IPS-15b (cell line): ENCODE results near the gene KDM2B.

Experiments used
- H3K27me3 ChIP-seq: one replicate; pipeline ENCODE4 v1.6.1; 2013; ENCODE audit warnings: low read length; ENCODE audit not compliant: control insufficient read depth, insufficient read depth
- H3K36me3 ChIP-seq: one replicate; pipeline ENCODE4 v1.6.1; 2013; ENCODE audit warnings: low read length; ENCODE audit not compliant: control insufficient read depth, insufficient read depth
- H3K4me1 ChIP-seq: one replicate; pipeline ENCODE4 v1.6.1; 2013; ENCODE audit warnings: mild to moderate bottlenecking, low read length; ENCODE audit not compliant: control insufficient read depth, insufficient read depth
- H3K4me3 ChIP-seq: one replicate; pipeline ENCODE4 v1.5.1; 2013; ENCODE audit warnings: low read depth, low read length
- H3K9ac ChIP-seq: one replicate; pipeline ENCODE4 v1.6.1; 2013; ENCODE audit warnings: low read depth, mild to moderate bottlenecking, low read length
- H3K9me3 ChIP-seq: one replicate; pipeline ENCODE4 v1.6.1; 2013; ENCODE audit warnings: mild to moderate bottlenecking, low read length; ENCODE audit not compliant: control insufficient read depth, insufficient read depth

KDM2B gene

GRCh38 chr12:121580959-121581685 lies at the start of gene KDM2B:
KDM2B (minus strand) TSS chr12:121581023; CDS start chr12:121580911, 112 bp downstream.
- H3K4me1 ChIP-seq: peaks cover 19% of the 10 kb centered on the region
- no peaks in the 10 kb centered on the region for H3K27me3 ChIP-seq
- peaks cover under 1% of the 10 kb centered on the region for H3K36me3 ChIP-seq
- H3K9ac ChIP-seq: peak within 1 kb of the TSS; percentile 89
- H3K9me3 ChIP-seq: no peaks in the 10 kb centered on the region
- H3K4me3 ChIP-seq: peak within 1 kb of the TSS; percentile 96

- Histone ChIP-seq H3K9ac (no peak overlapping the region), H3K4me1 (peaks cover 14% of the 10 kb centered on the region), H3K9me3 (no peaks in the 10 kb centered on the region), H3K36me3 (peaks cover 6% of the 10 kb centered on the region), H3K27me3 (no peaks in the 10 kb centered on the region), H3K4me3 (peak overlapping the region; percentile 87)
These were observed 47.7 kb upstream of the KDM2B start for GRCh38 chr12:121628536-121628935.

DNA sequence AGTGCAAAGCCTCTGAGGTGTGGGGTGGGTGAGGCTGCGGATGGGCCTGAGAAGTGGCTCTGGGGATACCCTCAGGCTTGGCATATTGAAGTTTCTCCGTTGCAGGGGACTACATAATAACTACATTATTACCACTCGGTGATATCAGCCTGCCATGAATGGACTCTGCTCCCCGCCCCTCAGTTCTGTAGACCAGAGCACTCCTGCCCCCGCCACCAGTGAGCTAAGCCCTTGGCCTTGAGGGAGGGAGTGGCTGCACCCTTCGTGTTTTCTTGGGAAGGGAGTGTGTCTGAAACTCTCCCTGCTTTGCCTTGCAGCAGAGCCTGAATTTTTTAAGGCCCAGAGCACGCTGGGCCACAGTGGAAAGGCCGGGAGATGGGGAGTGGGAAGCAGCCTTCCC lies 47.2 kb upstream of the KDM2B start:
- Histone ChIP-seq H3K4me1 (peaks cover 14% of the 10 kb centered on the region), H3K9ac (no peak overlapping the region), H3K4me3 (peak overlapping the region; percentile 87), H3K27me3 (no peaks in the 10 kb centered on the region), H3K9me3 (no peaks in the 10 kb centered on the region), H3K36me3 (peaks cover 6% of the 10 kb centered on the region)

DNA sequence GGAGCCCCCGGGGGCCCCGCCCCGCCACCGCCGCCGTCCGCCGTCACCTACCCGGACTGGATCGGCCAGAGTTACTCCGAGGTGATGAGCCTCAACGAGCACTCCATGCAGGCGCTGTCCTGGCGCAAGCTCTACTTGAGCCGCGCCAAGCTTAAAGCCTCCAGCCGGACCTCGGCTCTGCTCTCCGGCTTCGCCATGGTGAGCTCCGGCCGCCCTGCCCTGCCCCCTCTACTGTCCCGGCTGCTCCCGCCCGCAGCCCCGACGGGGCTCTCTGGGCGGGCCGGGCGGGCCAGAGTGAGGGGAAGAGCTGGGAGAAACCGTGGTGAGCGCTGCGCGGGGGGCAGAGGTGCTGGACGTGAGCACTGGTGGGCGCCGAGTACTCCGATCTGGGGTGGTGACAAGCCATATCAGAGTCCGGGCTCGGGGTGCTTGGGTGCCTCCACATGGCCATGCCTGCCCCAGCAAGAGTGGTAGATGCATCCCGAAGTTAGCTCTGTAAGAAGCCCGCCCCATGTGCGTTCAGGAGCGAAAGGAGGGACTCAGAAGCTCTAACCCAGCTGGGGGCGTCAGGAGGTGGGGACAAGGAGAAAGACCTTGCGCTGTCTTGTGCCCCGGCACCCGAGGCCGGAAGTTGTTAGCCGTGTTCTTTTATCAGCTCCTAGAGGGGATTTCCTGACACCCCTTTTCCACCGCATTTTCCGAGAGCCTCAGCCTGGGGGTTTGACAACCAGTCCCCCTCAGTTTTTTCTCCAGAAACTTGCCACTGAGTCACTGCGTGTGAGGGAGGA lies 46.2 kb upstream of the KDM2B start:
- peaks cover 8% of the 10 kb centered on the region for H3K4me1 ChIP-seq
- peak overlapping the region; percentile 76 for H3K9ac ChIP-seq

DNA sequence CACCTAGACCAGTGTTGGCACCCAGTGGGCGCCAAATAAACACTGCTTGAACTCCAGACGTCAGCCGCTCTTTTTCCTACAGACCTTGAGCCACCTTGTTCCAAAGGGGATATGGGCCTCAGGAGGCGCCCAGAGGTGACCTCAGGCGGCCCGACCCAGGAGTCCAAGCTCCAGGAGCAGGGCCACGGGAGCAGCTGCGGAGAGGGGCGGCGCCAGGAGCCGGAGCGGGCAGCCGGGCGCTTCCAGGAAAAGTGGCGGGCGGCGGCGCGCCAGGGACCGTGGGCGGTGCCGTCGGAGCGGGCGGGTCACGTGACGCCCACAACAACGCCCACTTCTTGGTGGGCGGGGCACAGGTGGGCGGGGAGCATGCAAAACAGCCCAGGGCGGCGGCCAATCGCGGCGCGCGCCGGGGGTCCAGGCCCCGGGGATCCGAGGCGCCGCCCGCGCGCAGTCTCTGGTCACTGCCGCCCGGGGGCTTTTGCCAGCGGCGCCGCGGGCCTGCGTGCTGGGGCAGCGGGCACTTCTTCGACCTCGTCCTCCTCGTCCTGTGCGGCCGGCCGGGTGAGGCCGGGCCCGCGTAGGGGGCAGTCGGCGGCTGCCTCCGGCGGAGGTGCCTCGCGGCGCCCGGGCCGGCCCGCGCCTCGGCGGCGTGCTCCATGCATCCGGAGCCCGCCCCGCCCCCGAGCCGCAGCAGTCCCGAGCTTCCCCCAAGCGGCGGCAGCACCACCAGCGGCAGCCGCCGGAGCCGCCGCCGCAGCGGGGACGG lies 45.4 kb upstream of the KDM2B start, which contains the start of gene ORAI1:
TSS of gene ORAI1 (plus strand) at position 444 of the 766 bp plus-strand sequence.
- no peaks in the 10 kb centered on the region for H3K27me3 ChIP-seq
- H3K9ac ChIP-seq: peak within 1 kb of the TSS; percentile 76
- H3K4me1 ChIP-seq: peaks cover 8% of the 10 kb centered on the region
- peak within 1 kb of the TSS; percentile 87 for H3K4me3 ChIP-seq
- H3K9me3 ChIP-seq: no peaks in the 10 kb centered on the region
- H3K36me3 ChIP-seq: peaks cover 6% of the 10 kb centered on the region

More for the DNA sequence above, 46.2 kb upstream of the KDM2B start:
- H3K27me3 ChIP-seq: no peaks in the 10 kb centered on the region
- peak overlapping the region; percentile 87 for H3K4me3 ChIP-seq
- H3K36me3 ChIP-seq: peaks cover 6% of the 10 kb centered on the region
- no peaks in the 10 kb centered on the region for H3K9me3 ChIP-seq

DNA sequence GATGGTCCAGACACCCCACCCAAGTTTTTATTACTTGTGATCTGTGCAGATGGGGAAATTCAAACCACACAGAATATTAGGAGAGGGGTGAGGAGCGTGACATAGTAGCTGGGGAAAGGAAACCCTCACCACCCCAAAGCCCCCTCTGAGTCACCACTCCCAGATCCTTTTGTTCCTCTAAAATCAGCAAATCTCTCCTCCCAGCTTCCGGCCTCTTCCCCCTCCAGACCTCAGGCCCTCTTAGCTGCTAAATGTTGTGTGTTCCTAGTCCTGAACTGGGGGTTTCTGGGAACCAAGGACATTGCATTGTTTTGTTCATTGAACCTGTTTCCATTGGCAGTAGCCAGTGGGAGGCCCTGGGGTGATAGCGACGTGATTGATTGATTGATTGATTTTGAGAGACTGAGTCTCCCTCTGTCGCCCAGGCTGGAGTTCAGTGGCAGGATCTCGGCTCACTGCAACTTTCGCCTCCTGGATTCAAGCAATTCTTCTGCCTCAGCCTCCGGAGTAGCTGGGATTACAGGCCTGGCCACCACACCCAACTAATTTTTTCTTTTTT lies 39.6 kb upstream of the KDM2B start:
- Histone ChIP-seq H3K4me1 (peaks cover 14% of the 10 kb centered on the region), H3K27me3 (no peaks in the 10 kb centered on the region), H3K9me3 (no peaks in the 10 kb centered on the region), H3K9ac (peak overlapping the region; percentile 2), H3K4me3 (no peak overlapping the region), H3K36me3 (no peaks in the 10 kb centered on the region)

- no peak overlapping the region for H3K9ac ChIP-seq
- H3K4me1 ChIP-seq: peaks cover 10% of the 10 kb centered on the region
- no peaks in the 10 kb centered on the region for H3K36me3 ChIP-seq
- H3K9me3 ChIP-seq: no peaks in the 10 kb centered on the region
- no peaks in the 10 kb centered on the region for H3K27me3 ChIP-seq
- no peak overlapping the region for H3K4me3 ChIP-seq
These were observed 37.9 kb upstream of the KDM2B start for GRCh38 chr12:121618659-121619233.

GRCh38 chr12:121614872-121615467 lies 34.1 kb upstream of the KDM2B start:
- no peak overlapping the region for H3K4me3 ChIP-seq
- no peaks in the 10 kb centered on the region for H3K27me3 ChIP-seq
- H3K9me3 ChIP-seq: no peaks in the 10 kb centered on the region
- H3K36me3 ChIP-seq: no peaks in the 10 kb centered on the region
- H3K9ac ChIP-seq: no peak overlapping the region
- H3K4me1 ChIP-seq: peaks cover 4% of the 10 kb centered on the region

DNA sequence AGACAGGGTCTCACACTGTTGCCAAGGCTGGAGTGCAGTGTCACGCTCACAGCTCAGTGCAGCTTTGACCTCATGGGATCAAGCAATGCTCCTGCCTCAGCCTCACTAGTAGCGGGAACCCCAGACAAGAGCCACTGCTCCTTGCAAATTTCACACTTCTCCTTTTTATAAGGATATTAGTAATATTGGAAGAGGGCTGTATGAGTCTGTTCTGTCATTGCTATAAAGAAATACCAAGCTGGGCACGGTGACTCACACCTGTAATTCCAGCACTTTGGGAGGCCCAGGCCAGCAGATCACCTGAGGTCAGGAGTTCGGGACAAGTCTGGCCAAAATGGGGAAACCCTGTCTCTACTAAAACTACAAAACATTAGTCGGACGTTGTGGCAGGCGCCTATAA lies 32.6 kb upstream of the KDM2B start:
- H3K9ac ChIP-seq: no peak overlapping the region
- no peaks in the 10 kb centered on the region for H3K9me3 ChIP-seq
- H3K27me3 ChIP-seq: no peaks in the 10 kb centered on the region
- H3K4me1 ChIP-seq: no peaks in the 10 kb centered on the region
- peaks cover 2% of the 10 kb centered on the region for H3K36me3 ChIP-seq
- no peak overlapping the region for H3K4me3 ChIP-seq

- Histone ChIP-seq H3K9me3 (no peaks in the 10 kb centered on the region), H3K4me3 (no peak overlapping the region), H3K9ac (no peak overlapping the region), H3K36me3 (peaks cover 3% of the 10 kb centered on the region), H3K4me1 (no peaks in the 10 kb centered on the region), H3K27me3 (no peaks in the 10 kb centered on the region)
These were observed 30.5 kb upstream of the KDM2B start for GRCh38 chr12:121611306-121611705.
